HL-60/S4 treated with phorbol 12-myristate 13-acetate at 8.2 ng/mL for 4 days and 3 days (cell line): ENCODE measurements around the gene KNDC1.
"Not testable (repeated sequence)": the region's sequence is repeated elsewhere in the genome, so short reads cannot be mapped to it uniquely, and the experiment has no call there.

Experiments
- in situ Hi-C: fragments of 300-500 bp; cut with MboI; formaldehyde crosslinking; loops from 2 replicates; pipeline ENCODE4 v1.15.0; 2022; ENCODE audit warnings: low sequenced_read_pairs

The KNDC1 gene

GRCh38 chr10:133159950-133160825 lies at the start of gene KNDC1:
Gene KNDC1 (plus strand): TSS chr10:133160219. CDS start chr10:133160468, 249 bp downstream.
- in situ Hi-C loops: no loop called here

- in situ Hi-C loops: no loop called here
Observed at GRCh38 chr10:133110609-133111275, 49.3 kb upstream of the KNDC1 start.

GRCh38 chr10:133111640-133112039 lies 48.4 kb upstream of the KNDC1 start:
- in situ Hi-C loops: not testable (repeated sequence)

GRCh38 chr10:133113146-133113830 lies 46.7 kb upstream of the KNDC1 start:
- in situ Hi-C loops: no loop called here

- in situ Hi-C loops: no loop called here
Observed at GRCh38 chr10:133113847-133114246, 46.2 kb upstream of the KNDC1 start.

GRCh38 chr10:133114251-133114650 lies 45.8 kb upstream of the KNDC1 start:
- in situ Hi-C loops: no loop called here

- in situ Hi-C loops: no loop called here
Observed at GRCh38 chr10:133114726-133115452, 45.1 kb upstream of the KNDC1 start.

- in situ Hi-C loops: no loop called here
Observed at GRCh38 chr10:133115453-133115842, 44.6 kb upstream of the KNDC1 start.

GRCh38 chr10:133115976-133116375 lies 44.0 kb upstream of the KNDC1 start:
- in situ Hi-C loops: no loop called here

- in situ Hi-C loops: no loop called here
Observed at GRCh38 chr10:133116455-133116854, 43.6 kb upstream of the KNDC1 start.

- in situ Hi-C loops: no loop called here
Observed at GRCh38 chr10:133117036-133117687, 42.9 kb upstream of the KNDC1 start.

- in situ Hi-C loops: no loop called here
Observed at GRCh38 chr10:133117688-133118071, 42.3 kb upstream of the KNDC1 start.

GRCh38 chr10:133121479-133121878 lies 38.5 kb upstream of the KNDC1 start:
- in situ Hi-C loops: no loop called here

- in situ Hi-C loops: no loop called here
Observed at GRCh38 chr10:133122171-133122935, 37.7 kb upstream of the KNDC1 start.

GRCh38 chr10:133123050-133123745 lies 36.8 kb upstream of the KNDC1 start:
- in situ Hi-C loops: no loop called here

- in situ Hi-C loops: no loop called here
Observed at GRCh38 chr10:133123746-133124356, 36.2 kb upstream of the KNDC1 start.

- in situ Hi-C loops: no loop called here
Observed at GRCh38 chr10:133124357-133125211, 35.4 kb upstream of the KNDC1 start.

- in situ Hi-C loops: no loop called here
Observed at GRCh38 chr10:133125901-133126300, 34.1 kb upstream of the KNDC1 start.
